Esophagus squamous epithelium (tissue), 4 donors: Measurements from ENCODE around the gene CASKIN1.

Source experiments
- POLR2A ChIP-seq, 4 donors: fragments of 450-650 bp; IDR thresholded peaks; one replicate each; pipeline ENCODE4 v1.6.1; 2017; ENCODE audit warnings: antibody characterized with exemption in 4 of 4, mild to moderate bottlenecking in 4 of 4, moderate library complexity in 3 of 4
- TF ChIP-seq, protein P1 (sequence below), 6 experiments: fragments of 450-650 bp in 4 of 6; fragments of 200-600 bp in 2 of 6; sonication (generic) in 2 of 6; IDR thresholded peaks; one replicate each; pipeline ENCODE4 v1.5.1; 2016 to 2019; ENCODE audit warnings: antibody characterized with exemption in 6 of 6, mild to moderate bottlenecking in 4 of 6, moderate library complexity in 4 of 6

DNA sequence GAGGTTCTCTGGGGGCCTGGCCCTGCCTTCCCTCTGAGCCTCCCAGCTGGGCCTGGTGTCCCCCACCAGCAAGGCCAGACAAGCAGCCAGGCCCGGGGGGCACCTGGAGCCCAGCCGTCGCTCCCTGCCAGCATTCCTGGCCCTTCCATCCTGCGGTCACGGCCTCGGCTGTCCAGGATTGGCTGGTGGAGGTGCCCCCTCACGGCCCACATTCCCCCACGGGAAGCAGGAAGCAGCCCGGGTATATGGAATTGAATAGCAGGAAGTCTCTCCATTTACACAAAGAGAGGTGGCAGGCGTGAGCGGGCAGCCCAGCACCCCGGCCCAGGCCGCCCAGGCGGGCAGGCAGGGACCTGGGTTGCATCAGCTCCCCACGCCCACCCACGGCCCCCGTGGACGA lies 26.3 kb downstream of the CASKIN1 start:
- peak in 2 of 4 donors; percentile 14 to 34 for TF ChIP-seq POLR2A (IDR thresholded peaks at IDR 0.05)
- TF ChIP-seq, protein P1, sequence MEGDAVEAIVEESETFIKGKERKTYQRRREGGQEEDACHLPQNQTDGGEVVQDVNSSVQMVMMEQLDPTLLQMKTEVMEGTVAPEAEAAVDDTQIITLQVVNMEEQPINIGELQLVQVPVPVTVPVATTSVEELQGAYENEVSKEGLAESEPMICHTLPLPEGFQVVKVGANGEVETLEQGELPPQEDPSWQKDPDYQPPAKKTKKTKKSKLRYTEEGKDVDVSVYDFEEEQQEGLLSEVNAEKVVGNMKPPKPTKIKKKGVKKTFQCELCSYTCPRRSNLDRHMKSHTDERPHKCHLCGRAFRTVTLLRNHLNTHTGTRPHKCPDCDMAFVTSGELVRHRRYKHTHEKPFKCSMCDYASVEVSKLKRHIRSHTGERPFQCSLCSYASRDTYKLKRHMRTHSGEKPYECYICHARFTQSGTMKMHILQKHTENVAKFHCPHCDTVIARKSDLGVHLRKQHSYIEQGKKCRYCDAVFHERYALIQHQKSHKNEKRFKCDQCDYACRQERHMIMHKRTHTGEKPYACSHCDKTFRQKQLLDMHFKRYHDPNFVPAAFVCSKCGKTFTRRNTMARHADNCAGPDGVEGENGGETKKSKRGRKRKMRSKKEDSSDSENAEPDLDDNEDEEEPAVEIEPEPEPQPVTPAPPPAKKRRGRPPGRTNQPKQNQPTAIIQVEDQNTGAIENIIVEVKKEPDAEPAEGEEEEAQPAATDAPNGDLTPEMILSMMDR (IDR thresholded peaks at IDR 0.05): no peak
